ENCODE results near the gene MEGF11.

The MEGF11 gene

DNA sequence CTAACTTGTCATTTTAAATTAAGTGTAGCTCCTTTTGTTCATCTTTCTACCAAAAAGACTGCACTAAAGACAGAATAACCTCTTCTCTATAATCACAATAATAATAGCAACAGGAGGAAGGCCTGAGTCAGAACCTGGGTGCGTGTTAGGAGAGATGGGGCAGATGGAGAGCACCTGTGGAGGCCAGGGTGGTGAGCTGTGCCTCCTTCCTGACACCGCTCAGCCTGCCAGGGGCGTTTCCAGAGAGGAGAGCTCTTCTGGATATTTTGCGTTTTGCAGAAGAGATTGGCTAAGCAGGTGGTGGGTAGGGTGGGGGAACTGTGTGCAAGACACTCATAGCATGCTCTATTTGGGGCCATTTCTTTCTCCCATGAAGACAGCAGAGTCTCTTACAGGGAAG lies 83.5 kb downstream of the MEGF11 start:
- DNase-seq (ENCODE audit: low read depth, low spot score), result no peak

DNA sequence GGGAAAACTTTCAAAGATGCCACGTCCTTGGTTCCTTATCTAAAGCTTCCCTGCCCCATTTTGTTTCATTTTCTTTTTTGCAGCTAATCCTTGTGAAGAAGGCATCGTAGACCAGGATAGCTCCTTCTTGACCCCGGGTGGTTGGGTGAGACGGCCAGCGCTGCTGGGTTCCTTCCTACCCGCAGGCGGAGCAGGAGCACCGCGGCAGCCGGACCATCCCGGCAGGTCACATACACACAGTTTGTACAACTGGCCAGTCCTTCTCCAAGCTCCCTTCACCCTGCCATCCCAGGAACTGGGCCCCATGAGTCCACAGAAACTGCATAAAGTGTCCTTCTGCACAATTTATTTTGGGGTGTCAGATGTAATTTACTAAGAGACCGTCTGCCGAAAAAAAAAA lies 83.9 kb downstream of the MEGF11 start:
- no peak for DNase-seq (ENCODE audit: low read depth, low spot score)

GRCh38 chr15:66169023-66169422 lies 84.5 kb downstream of the MEGF11 start:
- DNase-seq (ENCODE audit: low read depth, low spot score), result no peak

- DNase-seq (ENCODE audit: low read depth, low spot score), result no peak
Observed at GRCh38 chr15:66167854-66168253, 85.7 kb downstream of the MEGF11 start.

GRCh38 chr15:66165856-66166255 lies 87.7 kb downstream of the MEGF11 start:
- no peak for DNase-seq (ENCODE audit: low read depth, low spot score)

DNA sequence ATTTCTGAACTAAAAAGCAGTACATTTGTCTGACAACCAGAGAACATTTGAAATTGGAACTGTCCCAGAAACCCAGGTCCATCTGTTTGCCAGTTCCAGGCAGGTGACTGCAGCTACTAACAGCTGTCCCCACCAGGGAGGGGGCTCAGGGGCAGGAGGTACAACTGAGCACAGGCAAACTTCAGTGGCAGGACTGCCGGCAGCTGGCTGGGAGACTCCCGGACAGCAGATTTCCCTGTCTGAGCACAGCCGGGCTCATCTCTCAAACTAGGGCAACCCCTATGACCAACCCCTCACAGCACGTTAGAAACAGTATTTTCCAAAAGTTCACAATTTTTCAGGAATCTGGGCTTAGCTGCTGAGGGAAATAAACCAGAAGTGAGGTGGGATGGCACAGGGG lies 88.8 kb downstream of the MEGF11 start:
- DNase-seq (ENCODE audit: low read depth, low spot score), result no peak

- no peak for DNase-seq (ENCODE audit: low read depth, low spot score)
Observed at GRCh38 chr15:66163553-66163952, 90.0 kb downstream of the MEGF11 start.

DNA sequence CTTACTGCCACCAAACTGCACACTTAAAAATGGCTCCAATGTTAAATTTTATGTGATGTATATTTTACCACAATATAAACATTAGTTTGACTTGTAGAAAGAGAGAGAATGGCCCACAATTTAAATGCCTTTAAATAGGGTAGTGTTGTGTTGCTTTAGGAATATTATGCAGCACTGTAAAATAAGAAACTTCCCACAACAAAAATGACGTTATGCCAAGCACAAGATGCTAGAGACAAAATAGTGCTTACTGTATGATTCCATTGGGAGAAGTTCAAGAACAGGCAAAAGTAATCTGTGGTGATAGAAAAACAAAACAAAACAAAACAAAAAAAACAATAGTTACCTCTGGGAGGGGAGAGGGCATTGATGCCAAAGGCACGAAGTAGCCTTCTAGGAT lies 91.3 kb downstream of the MEGF11 start:
- DNase-seq (ENCODE audit: low read depth, low spot score), result no peak

DNA sequence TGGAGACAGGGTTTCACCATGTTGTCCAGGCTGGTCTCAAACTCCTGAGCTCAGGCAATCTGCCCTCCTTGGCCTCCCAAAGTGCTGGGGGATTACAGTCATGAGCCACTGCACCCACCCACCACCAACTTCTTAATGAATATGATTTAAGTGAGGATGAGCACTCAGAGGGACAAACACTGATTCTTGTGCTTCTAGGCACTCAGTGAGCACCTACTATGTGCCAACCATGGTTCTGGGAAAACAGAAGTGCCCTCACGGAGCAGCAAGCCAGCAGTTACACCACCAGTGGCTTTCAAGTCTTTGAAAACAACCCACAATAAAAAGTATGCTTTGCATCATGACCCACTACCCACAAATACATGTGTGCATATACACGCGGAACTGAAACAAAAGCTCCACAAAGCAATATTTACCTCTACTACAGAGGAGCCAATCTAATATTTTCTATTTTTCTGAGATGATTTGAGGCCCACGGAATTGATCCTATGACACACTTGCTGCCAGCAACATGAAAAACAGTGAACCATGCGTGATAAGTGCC lies 91.9 kb downstream of the MEGF11 start:
- no peak for DNase-seq (ENCODE audit: low read depth, low spot score)

DNA sequence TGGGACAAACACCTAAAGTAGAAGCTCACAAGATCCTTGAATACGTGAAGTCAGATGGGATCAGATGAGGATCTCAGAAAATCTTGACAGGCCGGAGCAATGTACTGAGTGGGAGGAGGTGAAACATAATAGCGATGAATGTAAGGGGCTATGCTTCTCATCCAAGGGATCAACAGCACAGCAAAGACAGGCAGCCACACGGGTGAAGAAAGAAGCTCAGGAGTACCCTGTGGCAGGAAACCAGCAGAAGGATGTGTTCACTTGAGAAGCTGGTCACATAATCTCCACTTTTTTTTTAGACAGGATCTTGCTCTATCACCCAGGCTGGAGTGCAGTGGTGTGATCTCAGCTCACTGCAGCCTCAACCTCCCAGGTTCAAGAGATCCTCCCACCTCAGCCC lies 92.4 kb downstream of the MEGF11 start:
- DNase-seq (ENCODE audit: low read depth, low spot score), result no peak

GRCh38 chr15:66157507-66157906 lies 96.0 kb downstream of the MEGF11 start:
- DNase-seq (ENCODE audit: low read depth, low spot score), result no peak

DNA sequence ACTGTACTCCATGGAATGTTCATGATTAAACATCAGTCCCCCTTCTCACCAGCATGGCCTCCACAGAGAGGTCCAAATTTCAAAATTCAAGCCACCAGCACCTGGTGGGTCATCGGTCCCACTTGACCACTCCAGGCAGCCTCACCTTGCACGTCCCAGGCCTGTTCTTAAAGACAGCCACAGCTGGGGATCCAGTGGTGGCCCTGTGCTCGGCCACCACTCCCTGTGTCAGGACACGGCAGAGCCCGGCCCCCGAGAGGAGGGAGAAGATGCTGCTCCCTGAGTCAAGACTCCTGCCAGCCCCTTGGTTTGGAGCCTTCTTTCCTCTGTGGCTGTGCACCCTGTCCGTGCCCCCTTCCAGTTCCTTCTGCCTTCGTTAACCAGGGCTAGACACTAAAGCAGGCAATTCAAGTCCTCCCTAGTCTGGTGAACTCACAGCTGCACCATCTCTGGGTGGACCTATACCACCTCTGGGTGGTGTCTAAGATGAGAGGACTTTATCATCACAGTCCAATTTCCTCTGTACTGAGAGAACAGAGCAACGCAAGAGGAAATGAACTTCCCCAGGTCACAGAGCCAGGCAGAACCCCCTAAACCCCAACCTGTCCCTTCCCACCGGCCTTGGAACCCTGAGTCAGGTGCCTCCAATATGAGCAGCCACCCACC lies 97.1 kb downstream of the MEGF11 start:
- DNase-seq (ENCODE audit: low read depth, low spot score), result no peak

DNA sequence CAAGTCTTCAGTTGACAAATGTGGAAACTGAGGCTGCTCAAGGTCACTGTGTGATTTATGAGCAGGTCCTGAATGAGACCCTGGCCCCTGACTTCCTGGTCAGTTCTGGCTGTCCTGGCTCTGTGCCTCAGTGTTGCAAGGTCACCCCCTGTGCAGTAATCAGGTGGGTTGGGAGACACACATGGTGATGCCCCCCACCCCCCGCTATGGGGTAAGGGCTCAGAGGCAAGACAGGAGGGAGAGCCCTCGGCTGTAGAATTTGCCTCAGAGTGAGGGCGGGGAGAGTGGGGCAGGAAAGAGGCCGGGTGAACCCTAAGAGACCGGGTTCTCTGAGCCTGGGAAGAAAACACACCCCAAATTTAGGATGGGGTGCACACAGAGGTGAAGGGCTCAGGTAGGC lies 98.5 kb downstream of the MEGF11 start:
- no peak for DNase-seq (ENCODE audit: low read depth, low spot score)

DNA sequence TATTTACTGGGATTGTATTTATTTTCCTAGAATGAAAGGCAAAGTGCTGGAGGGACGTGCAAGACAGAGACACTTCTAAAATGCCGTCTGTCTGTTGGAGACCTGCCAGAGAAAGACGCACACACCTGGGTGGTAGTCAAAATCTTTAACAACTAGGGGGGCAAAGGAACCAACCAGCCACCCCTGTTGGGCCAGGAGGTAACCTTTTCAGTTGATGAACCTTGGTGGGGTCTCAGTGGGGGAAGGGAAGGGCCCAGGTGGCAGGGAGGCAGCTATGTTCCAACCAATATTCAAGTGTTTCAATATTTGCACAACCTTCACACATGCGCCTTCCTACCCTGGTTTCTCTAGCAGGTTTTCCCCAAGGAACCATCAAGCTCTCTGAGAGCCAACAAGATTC lies 99.0 kb downstream of the MEGF11 start:
- no peak for DNase-seq (ENCODE audit: low read depth, low spot score)

DNA sequence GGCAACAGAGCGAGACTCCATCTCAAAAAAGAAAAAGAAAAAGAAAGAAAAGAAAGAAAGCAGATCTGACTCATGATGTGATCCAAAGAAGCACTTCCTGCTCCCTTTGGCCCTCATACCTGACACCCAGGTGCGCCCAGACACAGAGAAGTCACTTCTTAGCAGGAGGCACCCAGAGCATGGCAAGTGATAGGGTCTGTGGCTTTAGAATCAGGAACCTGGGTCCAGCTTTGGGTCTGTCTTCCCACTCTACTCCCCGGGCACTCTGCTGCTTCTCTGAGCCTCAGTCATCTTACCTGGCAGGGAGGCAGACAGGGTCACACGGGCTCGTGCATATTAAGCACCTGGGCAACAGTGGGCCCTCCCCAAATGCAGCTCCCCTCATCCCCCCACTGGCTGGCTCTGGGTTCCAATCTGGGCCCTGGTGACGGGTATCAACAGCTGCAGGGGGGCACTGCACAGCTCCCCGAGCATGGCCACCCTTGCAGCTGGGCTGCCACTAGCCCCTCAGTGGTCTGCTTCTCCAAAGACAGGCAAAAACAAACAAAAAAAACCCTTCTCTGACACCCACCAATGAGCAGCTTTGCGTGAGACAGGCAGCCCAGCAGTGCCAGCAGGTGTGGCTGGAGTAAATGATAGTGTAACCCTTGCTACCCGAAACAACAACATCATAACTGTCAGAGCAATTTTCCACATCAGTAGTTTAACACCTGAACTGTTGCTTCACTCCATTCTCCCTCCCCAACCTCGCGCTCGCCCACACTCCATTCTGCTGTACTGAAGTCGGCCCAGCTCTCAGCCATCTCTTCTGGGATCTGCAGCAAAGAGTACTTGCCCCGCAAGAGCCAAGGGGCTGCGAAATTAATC lies 99.8 kb downstream of the MEGF11 start:
- no peak for DNase-seq (ENCODE audit: low read depth, low spot score)

DNA sequence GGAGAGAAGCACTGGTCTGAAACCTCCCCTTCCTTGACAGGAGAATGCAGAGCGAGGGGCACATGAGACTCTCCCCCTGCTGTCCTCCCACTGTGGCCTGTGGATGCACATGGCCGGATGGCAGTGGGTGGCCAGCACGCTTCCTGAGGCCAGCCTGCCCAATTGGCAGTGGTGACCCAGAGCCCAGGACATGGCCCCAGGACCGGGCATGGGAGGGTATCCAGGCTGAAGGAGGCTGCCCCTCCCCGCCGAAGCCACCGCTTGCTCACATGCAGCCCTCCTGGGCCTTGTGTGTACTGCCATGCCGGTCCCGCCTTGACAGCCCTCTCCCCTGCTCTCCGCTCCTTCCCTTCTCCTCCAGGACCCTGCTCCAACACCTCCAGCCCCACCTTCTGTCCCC lies 100.9 kb downstream of the MEGF11 start:
- DNase-seq (ENCODE audit: low read depth, low spot score), result no peak

- no peak for DNase-seq (ENCODE audit: low read depth, low spot score)
Observed at GRCh38 chr15:66151809-66152208, 101.7 kb downstream of the MEGF11 start.

GRCh38 chr15:66149871-66150270 lies 103.7 kb downstream of the MEGF11 start:
- no peak for DNase-seq (ENCODE audit: low read depth, low spot score)

GRCh38 chr15:66148187-66148586 lies 105.4 kb downstream of the MEGF11 start:
- DNase-seq (ENCODE audit: low read depth, low spot score), result no peak

- no peak for DNase-seq (ENCODE audit: low read depth, low spot score)
Observed at GRCh38 chr15:66147440-66147839, 106.1 kb downstream of the MEGF11 start.

DNA sequence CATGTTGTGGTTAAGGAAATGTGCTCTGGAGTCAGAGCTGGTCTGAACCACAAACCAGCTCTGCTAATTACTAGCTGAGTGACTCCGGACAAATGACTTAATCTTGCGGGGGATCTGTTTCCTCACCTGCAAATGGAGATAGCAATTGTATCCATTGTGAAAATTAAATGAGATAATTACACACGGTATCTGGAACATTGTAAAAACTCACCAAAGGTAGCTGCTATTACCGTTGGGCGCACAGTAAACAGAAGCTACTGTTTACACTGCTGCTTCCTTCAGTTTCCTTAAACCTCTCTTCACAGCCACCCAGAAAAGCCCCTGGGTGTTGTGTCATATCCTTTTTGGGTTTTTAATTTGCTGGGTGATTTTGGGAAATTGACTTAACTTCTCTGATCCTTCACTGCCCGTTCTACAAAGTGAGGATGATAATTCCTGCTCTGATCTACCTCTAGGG lies 107.8 kb downstream of the MEGF11 start:
- no peak for DNase-seq (ENCODE audit: low read depth, low spot score)

GRCh38 chr15:66144978-66145725 lies 108.4 kb downstream of the MEGF11 start:
- no peak for DNase-seq (ENCODE audit: low read depth, low spot score)
